Measurements from ENCODE around the gene GNRH2. TPM values are rescaled to one million over a fixed set of nuclear protein-coding genes. Genes with fewer than 3 reads are reported as not detected.

GNRH2 gene, protein sequence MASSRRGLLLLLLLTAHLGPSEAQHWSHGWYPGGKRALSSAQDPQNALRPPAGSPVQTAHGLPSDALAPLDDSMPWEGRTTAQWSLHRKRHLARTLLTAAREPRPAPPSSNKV
- total RNA-seq, result 2.7 TPM in 2 replicates
- long read RNA-seq, result 0 reads

DNA sequence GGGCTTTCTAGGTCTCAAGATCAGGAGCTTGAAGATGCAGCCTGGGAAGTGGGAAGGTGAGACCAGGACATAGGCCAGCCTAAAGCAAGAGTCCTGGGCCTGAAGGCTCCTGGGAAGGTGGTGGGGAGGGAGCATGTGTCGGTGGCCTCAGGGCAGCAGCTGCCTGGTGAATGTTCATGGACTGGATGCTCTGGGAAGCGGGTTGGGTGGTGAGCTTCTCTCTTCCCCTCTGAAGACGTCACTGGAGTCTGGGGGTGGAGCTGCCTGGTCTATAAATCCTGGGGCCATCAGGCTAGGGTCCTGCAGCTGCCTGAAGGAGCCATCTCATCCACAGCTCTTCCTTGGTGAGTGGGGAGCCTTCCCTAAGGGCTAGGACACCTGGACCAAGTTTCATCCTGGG lies at the start of gene GNRH2:
Gene GNRH2, plus strand, starts transcription at position 301 of the 400 bp plus-strand sequence. CDS start 793 bp downstream, outside the sequence.
- H3K4me1 Mint-ChIP-seq (ENCODE audit: low read depth), result peaks cover 28% of the 10 kb centered on the region
- DNase-seq (ENCODE audit: low spot score, unreplicated experiment), result no peak
- peaks cover 18% of the 10 kb centered on the region for H3K36me3 Mint-ChIP-seq (ENCODE audit: insufficient read depth)
- no peaks in the 10 kb centered on the region for H3K9me3 Mint-ChIP-seq (ENCODE audit: low read depth)
- H3K27me3 Mint-ChIP-seq, result no peaks in the 10 kb centered on the region
- peak within 1 kb of the TSS; percentile 94 for H3K27ac Mint-ChIP-seq
- TF ChIP-seq, protein P1, sequence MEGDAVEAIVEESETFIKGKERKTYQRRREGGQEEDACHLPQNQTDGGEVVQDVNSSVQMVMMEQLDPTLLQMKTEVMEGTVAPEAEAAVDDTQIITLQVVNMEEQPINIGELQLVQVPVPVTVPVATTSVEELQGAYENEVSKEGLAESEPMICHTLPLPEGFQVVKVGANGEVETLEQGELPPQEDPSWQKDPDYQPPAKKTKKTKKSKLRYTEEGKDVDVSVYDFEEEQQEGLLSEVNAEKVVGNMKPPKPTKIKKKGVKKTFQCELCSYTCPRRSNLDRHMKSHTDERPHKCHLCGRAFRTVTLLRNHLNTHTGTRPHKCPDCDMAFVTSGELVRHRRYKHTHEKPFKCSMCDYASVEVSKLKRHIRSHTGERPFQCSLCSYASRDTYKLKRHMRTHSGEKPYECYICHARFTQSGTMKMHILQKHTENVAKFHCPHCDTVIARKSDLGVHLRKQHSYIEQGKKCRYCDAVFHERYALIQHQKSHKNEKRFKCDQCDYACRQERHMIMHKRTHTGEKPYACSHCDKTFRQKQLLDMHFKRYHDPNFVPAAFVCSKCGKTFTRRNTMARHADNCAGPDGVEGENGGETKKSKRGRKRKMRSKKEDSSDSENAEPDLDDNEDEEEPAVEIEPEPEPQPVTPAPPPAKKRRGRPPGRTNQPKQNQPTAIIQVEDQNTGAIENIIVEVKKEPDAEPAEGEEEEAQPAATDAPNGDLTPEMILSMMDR (IDR thresholded peaks at IDR 0.05; ENCODE audit: unreplicated experiment), result no peak
- peak within 1 kb of the TSS; percentile 63 for H3K4me3 Mint-ChIP-seq (ENCODE audit: low read depth)

DNA sequence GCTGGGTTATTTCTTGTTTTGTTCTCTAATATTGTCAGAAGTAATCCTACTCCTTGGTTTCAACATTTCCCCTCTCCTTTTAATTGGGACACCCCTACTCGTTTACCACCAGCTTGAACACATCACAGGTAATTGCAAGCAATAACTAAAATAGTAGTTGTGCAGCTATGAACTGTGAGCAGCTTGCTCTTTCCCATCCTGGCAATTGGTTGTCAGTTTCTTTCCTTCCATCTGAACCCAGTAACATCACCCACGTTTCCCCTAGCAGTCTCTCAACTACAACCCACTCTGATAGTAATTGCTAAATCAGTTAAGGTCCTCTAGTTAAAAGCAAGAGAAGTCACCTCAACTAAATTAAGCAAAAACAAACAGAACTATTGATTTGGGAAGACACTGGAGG lies 47.6 kb upstream of the GNRH2 start:
- Mint-ChIP-seq H3K36me3 (ENCODE audit: insufficient read depth) (peaks cover 12% of the 10 kb centered on the region), H3K4me3 (ENCODE audit: low read depth) (no peak overlapping the region), H3K27me3 (no peaks in the 10 kb centered on the region), H3K4me1 (ENCODE audit: low read depth) (peaks cover 2% of the 10 kb centered on the region), H3K9me3 (ENCODE audit: low read depth) (no peaks in the 10 kb centered on the region), H3K27ac (no peak overlapping the region)
- TF ChIP-seq, protein P1 (IDR thresholded peaks at IDR 0.05; ENCODE audit: unreplicated experiment), result no peak
- no peak for DNase-seq (ENCODE audit: low spot score, unreplicated experiment)

DNA sequence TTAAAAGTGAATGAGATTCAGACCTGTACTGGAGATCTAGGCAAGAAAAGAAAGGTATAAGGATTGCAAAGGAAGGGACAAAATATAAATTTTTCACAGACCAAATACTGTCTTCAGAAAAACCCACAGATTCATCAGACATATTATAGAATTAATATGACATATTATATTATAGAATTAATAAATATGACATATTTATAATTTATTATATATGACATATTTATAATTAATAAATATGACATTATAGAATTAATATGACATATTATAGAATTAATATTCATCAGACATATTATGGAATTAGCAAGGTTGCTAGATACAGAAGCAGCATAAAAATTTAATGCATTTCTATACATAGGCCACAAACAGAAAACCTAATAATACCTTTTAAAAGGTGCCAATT lies 44.7 kb upstream of the GNRH2 start:
- no peak for DNase-seq (ENCODE audit: low spot score, unreplicated experiment)
- Mint-ChIP-seq H3K4me1 (ENCODE audit: low read depth) (peaks cover 2% of the 10 kb centered on the region), H3K4me3 (ENCODE audit: low read depth) (no peak overlapping the region), H3K27ac (no peak overlapping the region), H3K27me3 (no peaks in the 10 kb centered on the region), H3K9me3 (ENCODE audit: low read depth) (no peaks in the 10 kb centered on the region), H3K36me3 (ENCODE audit: insufficient read depth) (peaks cover 2% of the 10 kb centered on the region)
- TF ChIP-seq, protein P1 (IDR thresholded peaks at IDR 0.05; ENCODE audit: unreplicated experiment), result no peak

DNA sequence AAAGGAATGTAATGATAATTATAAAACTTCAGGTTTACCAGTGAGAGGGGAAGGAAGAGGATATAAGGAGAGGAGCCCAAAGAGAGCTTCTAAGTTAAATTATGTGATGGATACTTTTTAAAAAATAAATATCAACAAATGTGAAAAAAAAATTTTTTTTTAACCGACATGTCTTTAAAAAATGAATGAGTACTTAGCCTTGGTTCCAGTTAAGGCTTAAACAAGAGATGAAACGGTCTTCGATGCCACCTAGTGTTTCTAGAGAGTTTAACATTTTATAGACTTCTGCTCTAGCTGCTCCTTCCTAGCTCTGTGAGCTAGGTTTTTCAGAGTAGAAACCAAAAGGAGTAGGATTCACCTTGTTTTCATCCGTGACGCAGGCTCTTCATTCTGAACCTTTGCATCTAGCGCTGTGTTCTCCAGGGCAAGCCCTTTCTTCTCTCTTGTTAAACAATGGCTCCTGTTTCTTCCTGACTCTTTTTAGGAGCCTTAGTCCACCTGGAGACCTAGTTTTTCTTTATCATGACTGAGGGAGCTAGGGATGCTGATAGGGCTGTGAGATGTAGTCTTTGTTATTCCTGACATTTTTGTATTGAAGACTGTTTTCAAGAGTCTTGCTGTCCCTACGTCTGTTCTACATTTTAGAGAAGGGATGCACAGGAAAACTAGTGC lies 42.4 kb upstream of the GNRH2 start:
- no peaks in the 10 kb centered on the region for H3K4me1 Mint-ChIP-seq (ENCODE audit: low read depth)
- no peak overlapping the region for H3K27ac Mint-ChIP-seq
- no peak overlapping the region for H3K4me3 Mint-ChIP-seq (ENCODE audit: low read depth)
- peaks cover 5% of the 10 kb centered on the region for H3K36me3 Mint-ChIP-seq (ENCODE audit: insufficient read depth)
- TF ChIP-seq, protein P1 (IDR thresholded peaks at IDR 0.05; ENCODE audit: unreplicated experiment), result peak; percentile 71
- no peaks in the 10 kb centered on the region for H3K9me3 Mint-ChIP-seq (ENCODE audit: low read depth)
- no peak for DNase-seq (ENCODE audit: low spot score, unreplicated experiment)
- no peaks in the 10 kb centered on the region for H3K27me3 Mint-ChIP-seq

DNA sequence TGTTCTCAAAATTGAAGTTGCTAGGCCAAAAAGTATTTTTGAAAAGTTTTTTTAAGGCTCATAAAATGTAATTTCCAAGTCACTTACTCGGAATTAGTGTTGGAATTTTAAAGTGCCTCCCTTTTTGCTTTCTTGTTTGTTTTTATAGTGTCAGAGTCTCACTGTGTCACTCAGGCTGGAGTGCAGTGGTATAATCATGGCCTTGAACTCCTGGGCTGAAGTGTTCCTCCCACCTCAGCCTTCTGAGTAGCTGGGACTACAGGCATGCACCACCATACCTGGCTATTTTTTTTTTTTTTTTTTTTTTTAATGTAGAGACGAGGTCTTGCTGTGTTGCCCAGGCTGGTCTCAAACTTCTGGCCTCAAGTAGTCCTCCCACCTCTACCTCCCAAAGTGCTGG lies 40.0 kb upstream of the GNRH2 start:
- no peak for DNase-seq (ENCODE audit: low spot score, unreplicated experiment)
- no peak overlapping the region for H3K4me3 Mint-ChIP-seq (ENCODE audit: low read depth)
- TF ChIP-seq, protein P1 (IDR thresholded peaks at IDR 0.05; ENCODE audit: unreplicated experiment), result no peak
- no peak overlapping the region for H3K27ac Mint-ChIP-seq
- no peaks in the 10 kb centered on the region for H3K27me3 Mint-ChIP-seq
- no peaks in the 10 kb centered on the region for H3K9me3 Mint-ChIP-seq (ENCODE audit: low read depth)
- H3K36me3 Mint-ChIP-seq (ENCODE audit: insufficient read depth), result peaks cover 15% of the 10 kb centered on the region
- peaks cover 5% of the 10 kb centered on the region for H3K4me1 Mint-ChIP-seq (ENCODE audit: low read depth)

Measured in progenitor cell of endocrine pancreas (in vitro differentiated cells).